GM18519 (cell line): ENCODE measurements around the gene PDLIM7.
A peak's percentile ranks its signal among the peaks of the same experiment; 100 is the strongest.

ENCODE experiments used
- ATAC-seq: cut with Tn5 transposase; IDR thresholded peaks from one replicate; pipeline ENCODE4 v1.9.1; 2021; ENCODE audit warnings: mild to moderate bottlenecking, moderate library complexity; ENCODE audit not compliant: unreplicated experiment, low FRiP score

The PDLIM7 gene

GRCh38 chr5:177459819-177460628, 37.4 kb downstream of the PDLIM7 start:
- no peak for ATAC-seq

GRCh38 chr5:177459357-177459756, 38.0 kb downstream of the PDLIM7 start:
- no peak for ATAC-seq

- no peak for ATAC-seq
These were observed 38.5 kb downstream of the PDLIM7 start for GRCh38 chr5:177458912-177459350.

- no peak for ATAC-seq
These were observed 39.3 kb downstream of the PDLIM7 start for GRCh38 chr5:177457852-177458681.

GRCh38 chr5:177456976-177457851, 40.2 kb downstream of the PDLIM7 start:
- peak; percentile 28 for ATAC-seq

GRCh38 chr5:177456591-177456964, 40.8 kb downstream of the PDLIM7 start:
- ATAC-seq = no peak

GRCh38 chr5:177455661-177456590, 41.5 kb downstream of the PDLIM7 start:
- ATAC-seq = peak; percentile 3

GRCh38 chr5:177455036-177455660, 42.3 kb downstream of the PDLIM7 start:
- ATAC-seq = peak; percentile 26

- peak; percentile 30 for ATAC-seq
These were observed 42.9 kb downstream of the PDLIM7 start for GRCh38 chr5:177454397-177455035.

- ATAC-seq = no peak
These were observed 43.5 kb downstream of the PDLIM7 start for GRCh38 chr5:177453852-177454396.

GRCh38 chr5:177452688-177453638, 44.4 kb downstream of the PDLIM7 start:
- ATAC-seq = no peak

- ATAC-seq = no peak
These were observed 46.6 kb downstream of the PDLIM7 start for GRCh38 chr5:177450667-177451424.

- no peak for ATAC-seq
These were observed 48.0 kb downstream of the PDLIM7 start for GRCh38 chr5:177449140-177450061.

GRCh38 chr5:177448244-177448950, 49.0 kb downstream of the PDLIM7 start:
- ATAC-seq = no peak
